ENCODE data around the gene RIPOR3.

- TF ChIP-seq POLR2A (IDR thresholded peaks at IDR 0.05; ENCODE audit: low read depth, low read length) (no peak), POLR2AphosphoS5 (IDR thresholded peaks at IDR 0.05; ENCODE audit: low read depth, low read length) (no peak)
These were observed 10.0 kb upstream of the RIPOR3 start for GRCh38 chr20:50701041-50701963.
